Measurements from ENCODE around the gene SLC4A2.
A peak's percentile ranks its signal among the peaks of the same experiment; 100 is the strongest.

SLC4A2 gene

GRCh38 chr7:151099486-151100211, 40.3 kb downstream of the SLC4A2 start:
- no peak for DNase-seq

DNA sequence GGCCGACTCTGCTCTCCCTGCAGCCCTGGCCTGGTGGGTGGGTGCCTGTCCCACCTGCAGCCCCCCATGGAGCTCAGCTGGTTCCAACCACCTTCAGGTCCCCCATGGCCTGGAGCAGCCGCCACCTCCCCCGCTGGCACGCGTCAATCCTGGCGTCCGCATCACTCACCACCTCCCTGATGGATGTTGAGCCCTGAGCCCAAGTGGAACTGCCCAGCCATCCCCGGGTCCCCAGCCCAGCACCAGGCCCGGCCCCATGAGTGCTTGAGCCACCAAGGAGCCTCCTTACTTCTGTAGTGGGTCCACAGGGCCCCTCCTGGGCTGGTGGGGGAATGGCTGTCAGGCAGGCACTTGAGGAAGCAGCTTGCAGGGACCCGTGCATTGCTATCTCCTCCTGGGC, 41.5 kb downstream of the SLC4A2 start:
- DNase-seq, result no peak

DNA sequence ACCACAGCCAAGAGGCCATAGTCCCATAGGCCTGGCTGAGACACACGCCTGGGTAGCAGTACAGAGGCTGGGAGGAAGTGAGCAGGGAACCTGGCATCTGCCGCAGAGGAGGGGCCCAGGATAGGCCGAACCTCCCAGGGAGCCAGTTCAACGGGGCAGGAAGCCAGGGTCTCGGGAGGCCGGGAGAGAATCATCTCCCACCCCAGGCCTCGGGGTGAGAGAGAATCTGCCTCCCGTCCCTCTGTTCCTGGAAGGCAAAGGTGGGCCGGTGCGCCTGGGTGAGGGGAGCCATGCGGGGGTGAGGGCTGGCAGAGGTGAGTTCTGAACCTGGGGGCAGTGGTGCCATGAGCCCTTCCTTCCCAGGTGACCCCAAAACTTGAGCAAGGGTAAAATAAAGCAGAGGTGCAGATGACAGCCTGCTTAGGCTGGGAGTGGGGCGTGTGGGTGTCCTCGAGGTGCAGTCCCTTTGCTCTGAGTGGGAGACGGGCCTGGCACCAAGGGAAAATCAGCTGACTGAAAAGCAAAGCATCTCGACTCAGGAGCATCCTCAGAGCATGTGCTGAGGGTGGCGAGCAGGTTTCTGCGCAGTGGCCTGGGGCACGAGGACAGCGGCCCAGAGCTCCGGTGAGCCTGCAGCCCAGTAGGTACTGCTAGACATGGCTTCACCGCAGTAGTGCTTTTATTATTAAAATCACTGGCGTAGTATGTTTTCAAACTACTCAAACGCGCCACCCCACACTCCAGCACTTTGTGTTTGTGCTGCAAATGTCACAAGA, 42.4 kb downstream of the SLC4A2 start:
- no peak for DNase-seq

- no peak for DNase-seq
Measured at GRCh38 chr7:151102991-151103390, 43.6 kb downstream of the SLC4A2 start.

DNA sequence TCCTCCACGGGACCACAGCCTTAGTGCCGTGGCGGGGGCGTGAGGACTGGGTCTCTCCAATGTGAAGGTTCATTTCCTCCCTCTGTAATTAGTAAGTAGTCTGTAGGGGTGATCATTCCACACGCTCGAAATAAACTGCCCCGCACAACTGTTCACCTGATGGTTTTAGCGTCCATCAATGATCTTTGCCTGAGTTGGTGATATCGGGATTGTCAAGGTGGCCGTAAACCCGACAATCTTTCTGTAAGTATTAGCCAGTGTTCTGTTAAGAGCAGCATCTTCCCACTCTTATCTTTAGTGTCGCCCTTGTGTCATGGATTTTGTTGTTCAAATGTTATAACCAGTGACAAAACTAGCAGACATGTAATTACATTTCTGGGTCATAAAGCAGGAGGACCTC, 44.6 kb downstream of the SLC4A2 start:
- no peak for DNase-seq

DNA sequence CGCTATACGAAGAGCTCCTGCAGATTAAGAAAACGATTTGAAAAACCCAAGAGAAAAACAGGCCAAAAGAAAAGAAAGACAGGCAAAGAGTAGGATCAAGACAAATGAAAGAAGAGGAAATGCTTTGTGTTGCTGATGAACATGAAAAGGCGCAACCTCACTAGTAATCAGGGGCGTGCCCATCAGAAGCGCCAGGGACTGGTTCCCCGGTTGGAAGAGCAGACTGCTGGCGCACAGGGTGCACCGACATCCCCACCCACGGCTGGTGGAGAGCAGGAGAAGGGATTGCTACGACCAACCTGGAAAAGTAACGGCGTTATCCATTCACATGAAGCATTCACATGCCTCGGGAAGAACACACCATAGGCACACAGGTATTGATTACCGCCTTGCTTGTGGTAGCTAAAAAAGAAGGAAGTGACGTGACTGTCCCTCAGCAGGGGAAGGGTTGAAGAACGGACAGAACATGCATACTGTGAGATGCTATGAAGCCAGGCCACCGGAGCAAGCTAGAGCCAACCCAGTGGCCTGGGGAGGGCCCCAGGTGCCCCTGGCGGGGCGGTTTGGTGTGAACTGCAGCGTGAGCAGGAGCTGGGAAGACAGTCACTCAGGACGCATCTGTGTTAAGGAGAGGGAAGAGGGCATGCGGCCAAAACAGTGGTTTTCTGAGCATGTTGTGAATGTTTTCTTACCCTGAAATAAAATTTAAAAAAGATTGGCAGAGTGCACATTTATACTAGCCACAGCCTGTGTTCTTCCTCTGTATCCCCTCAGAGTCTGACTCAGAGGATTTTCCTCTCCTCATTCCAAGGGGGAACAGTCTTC, 45.2 kb downstream of the SLC4A2 start:
- DNase-seq, result no peak

- DNase-seq, result no peak
Measured at GRCh38 chr7:151107882-151108281, 48.5 kb downstream of the SLC4A2 start.

DNA sequence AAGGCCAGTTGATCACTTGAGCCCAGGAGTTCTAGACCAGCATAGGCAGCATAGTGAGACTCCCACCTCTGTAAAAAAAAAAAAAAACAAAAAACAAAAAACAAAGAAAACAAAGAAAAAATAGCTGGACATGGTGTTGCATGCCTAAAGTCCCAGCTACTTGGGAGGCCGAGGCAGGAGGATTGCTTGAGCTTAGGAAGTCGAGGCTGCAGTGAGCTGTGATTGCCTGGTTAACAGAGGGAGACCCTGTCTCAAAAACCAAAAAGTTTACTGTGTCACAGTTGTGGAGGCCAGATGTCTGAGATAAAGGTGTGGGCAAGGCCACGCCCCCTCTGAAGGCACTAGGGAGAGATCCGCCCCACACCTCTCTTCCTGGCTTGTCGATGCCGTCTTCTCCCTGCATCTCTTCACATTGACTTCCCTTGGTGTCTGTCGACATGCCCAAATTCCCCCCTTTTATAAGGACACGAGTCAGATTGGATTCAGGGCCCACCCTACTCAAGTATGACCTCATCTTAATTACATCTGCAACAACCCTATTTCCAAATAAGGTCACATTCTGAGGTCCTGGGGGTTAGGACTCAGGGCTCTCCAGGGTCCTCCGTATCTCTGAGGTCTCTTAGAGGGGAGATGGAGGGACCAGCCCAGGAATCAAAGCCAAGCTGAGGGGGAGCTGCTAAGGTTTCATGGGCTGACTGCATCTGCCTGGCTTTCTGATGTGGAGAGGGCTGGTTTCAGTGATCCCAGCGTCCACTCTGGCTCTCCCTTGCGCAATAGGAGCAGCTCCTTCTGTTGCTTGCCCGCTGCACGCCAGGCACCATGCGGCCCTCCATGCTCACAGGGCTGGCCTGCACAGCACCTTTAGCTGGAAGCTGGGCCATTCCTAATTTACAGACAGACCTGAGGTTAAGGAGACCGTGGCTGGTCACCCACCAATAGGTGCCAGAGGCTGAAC, 50.0 kb downstream of the SLC4A2 start:
- peak; percentile 44 for DNase-seq

- no peak for DNase-seq
Measured at GRCh38 chr7:151110236-151110940, 51.0 kb downstream of the SLC4A2 start.

DNA sequence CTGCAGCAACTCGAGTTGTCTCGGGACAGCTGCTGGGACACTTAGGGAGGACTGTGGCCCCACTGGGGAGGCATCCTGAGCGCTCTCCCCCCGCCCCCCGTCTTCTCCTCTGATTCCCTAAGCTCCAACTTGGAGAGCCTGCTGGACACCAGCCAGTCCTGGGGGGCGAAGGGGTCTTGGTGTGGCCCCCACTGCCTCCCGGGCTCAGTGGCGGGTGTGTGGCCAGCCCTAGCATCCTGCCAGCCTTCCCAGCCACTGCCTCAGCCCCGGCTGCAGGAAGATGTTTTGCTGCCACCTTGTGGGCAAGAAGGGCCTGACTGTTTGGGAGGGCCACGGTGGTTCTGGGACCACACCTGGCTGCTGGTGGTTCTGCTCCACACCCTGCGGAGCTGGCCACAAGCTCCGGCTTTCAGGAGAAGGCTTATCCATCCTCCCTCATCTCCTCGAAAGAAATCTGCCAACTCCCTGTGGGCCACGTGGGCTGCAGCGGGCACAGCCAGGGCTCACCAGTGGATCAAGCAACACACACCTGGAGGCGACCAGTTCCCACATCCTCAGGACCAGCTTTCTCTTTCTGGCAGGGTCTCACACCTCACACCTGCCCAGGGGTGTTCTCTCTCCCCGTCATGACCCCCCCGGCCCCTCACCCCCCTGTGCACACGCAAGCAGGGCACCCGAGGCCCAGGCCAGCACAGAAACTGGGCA, 51.7 kb downstream of the SLC4A2 start:
- DNase-seq, result peak; percentile 54

GRCh38 chr7:151113344-151114150, 54.2 kb downstream of the SLC4A2 start:
- peak; percentile 85 for DNase-seq

- DNase-seq, result no peak
Measured at GRCh38 chr7:151114151-151115090, 55.0 kb downstream of the SLC4A2 start.

DNA sequence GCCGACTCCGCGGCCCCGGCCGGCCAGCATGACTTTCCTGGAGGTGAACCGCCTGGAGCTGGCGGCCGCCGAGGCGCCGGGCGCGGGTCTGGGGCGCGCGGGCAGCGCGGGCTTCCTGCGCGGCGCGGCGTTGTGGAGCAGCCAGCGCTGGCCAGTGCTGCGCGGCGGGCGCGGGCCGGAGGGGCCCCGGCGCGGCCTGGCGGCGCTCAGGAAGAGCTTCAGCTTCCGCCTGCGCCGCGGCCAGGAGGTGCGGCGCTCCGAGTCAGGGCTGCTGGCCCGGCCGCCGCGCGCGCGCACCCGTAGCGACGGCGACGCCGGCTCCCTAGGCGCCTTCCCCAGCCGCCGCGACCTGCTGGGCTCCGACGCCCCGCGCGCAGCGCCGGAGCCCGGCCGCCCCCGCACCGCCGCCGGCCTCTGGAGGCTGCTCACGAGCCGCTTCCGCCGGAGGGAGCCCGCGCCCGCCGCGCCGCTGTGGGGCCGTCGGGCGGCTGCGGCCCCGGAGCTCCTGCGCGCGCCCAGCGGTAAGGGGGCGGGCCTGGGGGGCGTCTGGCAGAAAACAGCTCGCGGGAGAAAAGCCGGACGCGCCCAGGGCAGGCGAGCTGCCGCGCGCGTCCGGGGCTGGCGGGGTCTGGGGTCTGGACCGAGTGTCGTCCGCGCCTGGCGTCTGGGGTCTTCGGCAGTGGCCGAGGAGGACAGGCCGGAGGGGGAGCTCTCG, 55.9 kb downstream of the SLC4A2 start:
- DNase-seq, result peak; percentile 55

DNA sequence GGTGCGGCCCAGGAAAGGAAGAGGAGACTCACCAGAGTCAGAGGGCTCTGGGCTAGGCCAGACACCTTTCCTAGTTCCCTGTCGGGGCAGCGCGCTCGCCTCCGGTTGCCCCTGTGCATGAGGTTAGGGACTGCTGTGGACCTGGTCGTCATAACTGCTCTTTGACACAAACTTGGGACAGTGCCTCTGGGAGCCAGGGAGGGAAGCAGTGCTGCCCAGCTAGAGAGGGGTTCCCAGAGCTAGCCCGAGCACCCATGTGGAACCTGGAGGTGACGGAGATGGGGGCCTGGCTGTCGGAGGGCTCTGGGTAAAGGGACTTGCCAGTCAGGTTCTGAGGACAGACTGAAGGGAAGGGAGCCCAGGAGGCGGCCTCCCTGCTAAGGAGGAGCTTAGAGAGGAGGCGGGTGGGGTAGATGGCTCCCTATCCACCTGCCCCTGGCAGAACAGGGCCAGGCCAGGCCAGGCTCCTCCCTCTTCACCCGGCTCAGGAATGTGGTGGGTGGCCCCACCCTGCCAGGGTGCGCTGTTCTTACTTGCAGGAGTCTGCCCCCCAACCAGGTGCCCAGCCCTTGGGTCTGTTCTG, 56.5 kb downstream of the SLC4A2 start:
- DNase-seq, result no peak

- no peak for DNase-seq
Measured at GRCh38 chr7:151116603-151117440, 57.4 kb downstream of the SLC4A2 start.

GRCh38 chr7:151117565-151117964, 58.2 kb downstream of the SLC4A2 start:
- no peak for DNase-seq
